Right atrium auricular region (tissue), 2 donors: ENCODE results near the gene CXCL16. TPM values are rescaled to one million over a fixed set of nuclear protein-coding genes. Genes with fewer than 3 reads are reported as not detected.
"Not testable (repeated sequence)": the region's sequence is repeated elsewhere in the genome, so short reads cannot be mapped to it uniquely, and the experiment has no call there.

Experiments
- DNase-seq: peaks from one replicate; pipeline ENCODE4 v3.0.0-alpha.2; 2019; ENCODE audit warnings: low spot score
- H3K27ac ChIP-seq, 2 donors: fragments of 200-600 bp; sonication (generic); 1 replicate in 1 of 2; 2 replicates in 1 of 2; pipeline ENCODE4 v1.5.1; 2016 to 2019
- H3K27me3 ChIP-seq, 2 donors: fragments of 200-600 bp; sonication (generic); one replicate each; pipeline versions ENCODE4 v1.5.1 to v1.6.0; 2017 to 2019
- H3K36me3 ChIP-seq: fragments of 200-600 bp; sonication (generic); one replicate; pipeline ENCODE4 v1.5.1; 2016
- H3K4me1 ChIP-seq, 2 donors: fragments of 200-600 bp; sonication (generic); one replicate each; pipeline versions ENCODE4 v1.5.1 to v1.6.0; 2017 to 2019
- H3K4me3 ChIP-seq, 2 donors: fragments of 200-600 bp; sonication (generic); 1 replicate in 1 of 2; 2 replicates in 1 of 2; pipeline ENCODE4 v1.5.1; 2017 to 2019; ENCODE audit warnings: mild to moderate bottlenecking in 1 of 2, moderate library complexity in 1 of 2
- H3K9me3 ChIP-seq, 2 donors: fragments of 200-600 bp; sonication (generic); one replicate each; pipeline ENCODE4 v1.5.1; 2019
- total RNA-seq, 2 donors: library from RNA; depleted of rRNA; stranded (reverse); fragments of >200 nt; gene quantifications; one replicate each; pipeline ENCODE4 v1.1.0, GENCODE V29; 2016
- TF ChIP-seq, protein P1 (sequence below), 2 donors: fragments of 200-600 bp; sonication (generic); IDR thresholded peaks; one replicate each; pipeline ENCODE4 v1.5.1; 2019; ENCODE audit warnings: antibody characterized with exemption in 2 of 2

CXCL16 gene
- total RNA-seq, 2 donors from 2014 or later: 5.2 to 12.4 TPM

DNA sequence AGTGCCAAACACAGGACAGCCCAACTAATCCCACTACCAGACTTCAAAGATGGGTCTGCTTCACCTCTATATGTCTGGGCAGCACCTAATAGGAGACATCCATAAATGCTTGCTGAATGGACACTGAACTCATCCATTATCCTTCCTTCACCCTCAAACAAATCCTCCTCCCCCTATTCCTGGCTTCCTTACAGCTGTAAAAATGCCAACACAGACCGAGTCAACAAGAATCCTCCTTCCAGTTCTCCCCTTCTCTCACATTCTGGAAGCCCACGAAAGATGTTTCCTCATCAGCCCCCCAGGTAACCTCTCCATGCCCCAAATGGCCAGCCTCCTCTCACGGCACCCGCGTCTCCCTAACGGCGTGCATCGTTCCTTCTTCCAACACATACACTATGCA is 48.0 kb downstream of the CXCL16 start:
- Histone ChIP-seq H3K4me3 (no peak overlapping the region), H3K4me1 (no peaks in the 10 kb centered on the region), H3K27ac (no peak overlapping the region), H3K27me3 (no peaks in the 10 kb centered on the region), H3K36me3 (no peaks in the 10 kb centered on the region), H3K9me3 (no peaks in the 10 kb centered on the region)
- TF ChIP-seq, protein P1, sequence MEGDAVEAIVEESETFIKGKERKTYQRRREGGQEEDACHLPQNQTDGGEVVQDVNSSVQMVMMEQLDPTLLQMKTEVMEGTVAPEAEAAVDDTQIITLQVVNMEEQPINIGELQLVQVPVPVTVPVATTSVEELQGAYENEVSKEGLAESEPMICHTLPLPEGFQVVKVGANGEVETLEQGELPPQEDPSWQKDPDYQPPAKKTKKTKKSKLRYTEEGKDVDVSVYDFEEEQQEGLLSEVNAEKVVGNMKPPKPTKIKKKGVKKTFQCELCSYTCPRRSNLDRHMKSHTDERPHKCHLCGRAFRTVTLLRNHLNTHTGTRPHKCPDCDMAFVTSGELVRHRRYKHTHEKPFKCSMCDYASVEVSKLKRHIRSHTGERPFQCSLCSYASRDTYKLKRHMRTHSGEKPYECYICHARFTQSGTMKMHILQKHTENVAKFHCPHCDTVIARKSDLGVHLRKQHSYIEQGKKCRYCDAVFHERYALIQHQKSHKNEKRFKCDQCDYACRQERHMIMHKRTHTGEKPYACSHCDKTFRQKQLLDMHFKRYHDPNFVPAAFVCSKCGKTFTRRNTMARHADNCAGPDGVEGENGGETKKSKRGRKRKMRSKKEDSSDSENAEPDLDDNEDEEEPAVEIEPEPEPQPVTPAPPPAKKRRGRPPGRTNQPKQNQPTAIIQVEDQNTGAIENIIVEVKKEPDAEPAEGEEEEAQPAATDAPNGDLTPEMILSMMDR (IDR thresholded peaks at IDR 0.05): no peak
- no peak for DNase-seq

DNA sequence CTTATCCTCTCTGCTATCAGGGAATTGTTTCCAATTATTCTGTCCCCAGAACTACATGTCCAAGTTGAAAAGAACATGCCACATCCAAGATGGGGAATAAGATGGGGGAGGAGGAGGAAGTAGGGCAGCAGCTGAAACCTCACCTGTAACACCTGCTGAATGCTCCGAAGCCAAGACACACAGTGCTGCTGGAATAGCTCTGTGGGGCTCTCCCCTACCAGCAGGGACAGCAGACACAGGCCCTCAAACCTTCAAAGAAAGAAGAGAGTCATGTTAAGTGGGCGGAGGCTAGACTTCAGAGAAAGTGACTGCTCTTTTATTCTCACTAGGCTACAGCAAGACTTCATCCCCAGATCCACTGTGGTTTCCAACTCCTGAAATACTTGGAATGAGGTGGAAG is 49.0 kb downstream of the CXCL16 start:
- TF ChIP-seq, protein P1 (IDR thresholded peaks at IDR 0.05): no peak
- Histone ChIP-seq H3K4me1 (no peaks in the 10 kb centered on the region), H3K36me3 (no peaks in the 10 kb centered on the region), H3K27me3 (no peaks in the 10 kb centered on the region), H3K4me3 (no peak overlapping the region), H3K9me3 (no peaks in the 10 kb centered on the region), H3K27ac (no peak overlapping the region)
- DNase-seq: no peak

DNA sequence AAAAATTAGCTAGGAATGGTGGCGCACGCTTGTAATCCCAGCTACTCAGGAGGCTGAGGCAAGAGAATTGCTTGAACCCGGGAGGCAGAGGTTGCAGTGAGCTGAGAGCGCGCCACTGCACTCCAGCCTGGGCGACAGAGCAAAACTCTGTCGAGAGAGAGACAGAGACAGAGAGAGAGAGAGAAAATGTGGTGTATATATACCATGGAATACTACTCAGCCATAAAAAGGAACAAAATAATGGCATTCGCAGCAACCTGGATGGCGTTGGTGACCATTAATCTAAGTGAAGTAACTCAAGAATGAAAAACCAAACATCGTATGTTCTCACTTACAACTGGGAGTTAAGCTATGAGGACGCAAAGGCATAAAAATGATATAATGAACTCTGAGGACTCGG is 49.9 kb downstream of the CXCL16 start:
- not testable (repeated sequence) for H3K27me3 ChIP-seq, H3K4me1 ChIP-seq, H3K36me3 ChIP-seq, H3K27ac ChIP-seq, H3K9me3 ChIP-seq, H3K4me3 ChIP-seq, DNase-seq

DNA sequence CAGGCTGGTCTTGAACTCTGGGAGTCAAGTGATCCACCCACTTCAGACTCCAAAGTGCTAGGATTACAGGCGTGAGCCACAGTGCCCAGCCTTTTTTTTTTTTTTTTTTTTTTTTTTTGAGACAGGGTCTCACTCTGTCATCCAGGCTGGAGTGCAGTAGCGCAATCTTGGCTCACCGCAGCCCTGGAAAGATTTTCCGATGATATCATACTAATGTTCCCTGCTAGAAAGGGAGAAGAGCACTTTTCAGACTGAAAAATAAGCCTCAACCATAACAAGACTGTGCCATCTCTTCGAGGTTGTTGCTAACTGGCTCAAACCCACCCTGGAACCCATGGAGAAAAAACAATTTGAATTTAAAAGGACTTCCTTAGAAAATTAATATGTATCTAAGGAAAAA is 56.0 kb downstream of the CXCL16 start:
- H3K27me3 ChIP-seq, H3K9me3 ChIP-seq, H3K4me1 ChIP-seq, H3K4me3 ChIP-seq: not testable (repeated sequence)
- H3K27ac ChIP-seq: peak overlapping the region; percentile 22 to 76
- peak; percentile 76 for DNase-seq
- peaks cover 23% of the 10 kb centered on the region for H3K36me3 ChIP-seq

Other genes starting within 250 kb of the CXCL16 start
- gene SPNS2, start 241.0 kb downstream of the CXCL16 start, total RNA-seq: 10 to 100 TPM in 1 of 2 donors, 1 to 10 TPM in 1; 7.2 to 16.8 TPM
- 10 to 100 TPM; 19.6 to 25.8 TPM for gene MYBBP1A, start 184.5 kb downstream of the CXCL16 start, total RNA-seq
- gene GGT6, start 179.4 kb downstream of the CXCL16 start, total RNA-seq: not detected
- 10 to 100 TPM; 21.1 to 41.6 TPM for gene SMTNL2, start 155.4 kb downstream of the CXCL16 start, total RNA-seq
- gene ALOX15, start 98.2 kb downstream of the CXCL16 start, total RNA-seq: 10 to 100 TPM; 16.9 to 65.0 TPM
- gene PELP1, start 35.8 kb downstream of the CXCL16 start, total RNA-seq: 10 to 100 TPM; 14.6 to 22.3 TPM
- gene ARRB2, start 29.3 kb downstream of the CXCL16 start, total RNA-seq: 10 to 100 TPM in 1 of 2 donors, 1 to 10 TPM in 1; 9.0 to 22.9 TPM
- 10 to 100 TPM; 25.1 to 31.2 TPM for gene MED11, start 8.5 kb downstream of the CXCL16 start, total RNA-seq
- gene ZMYND15, start 95 bp downstream of the CXCL16 start, total RNA-seq: under 1 TPM in 1 of 2 donors, not detected in 1; 0.31 TPM
- gene TM4SF5, start 32.0 kb upstream of the CXCL16 start, total RNA-seq: not detected
- 1 to 10 TPM in 1 of 2 donors, not detected in 1; 3.9 TPM for gene VMO1, start 46.4 kb upstream of the CXCL16 start, total RNA-seq
- gene GLTPD2, start 49.0 kb upstream of the CXCL16 start, total RNA-seq: not detected
- 100 to 1,000 TPM; 153 to 201 TPM for gene PSMB6, start 56.2 kb upstream of the CXCL16 start, total RNA-seq
- 1 to 10 TPM; 5.5 to 6.7 TPM for gene PLD2, start 67.2 kb upstream of the CXCL16 start, total RNA-seq
- gene MINK1, start 93.4 kb upstream of the CXCL16 start, total RNA-seq: 10 to 100 TPM; 20.9 to 22.2 TPM
- 1 to 10 TPM; 1.7 to 4.2 TPM for gene C17orf107, start 159.6 kb upstream of the CXCL16 start, total RNA-seq
- 100 to 1,000 TPM in 1 of 2 donors, 10 to 100 TPM in 1; 49.3 to 167 TPM for gene CHRNE, start 163.2 kb upstream of the CXCL16 start, total RNA-seq
- not detected for gene GP1BA, start 192.3 kb upstream of the CXCL16 start, total RNA-seq
- gene SLC25A11, start 200.1 kb upstream of the CXCL16 start, total RNA-seq: 100 to 1,000 TPM in 1 of 2 donors, 10 to 100 TPM in 1; 99.5 to 188 TPM
- 10 to 100 TPM; 66.9 to 68.6 TPM for gene RNF167, start 200.3 kb upstream of the CXCL16 start, total RNA-seq
- 100 to 1,000 TPM; 218 to 425 TPM for gene PFN1, start 208.6 kb upstream of the CXCL16 start, total RNA-seq
- gene ENO3, start 211.2 kb upstream of the CXCL16 start, total RNA-seq: 100 to 1,000 TPM; 235 to 563 TPM
- gene SPAG7, start 227.9 kb upstream of the CXCL16 start, total RNA-seq: 100 to 1,000 TPM in 1 of 2 donors, 10 to 100 TPM in 1; 83.9 to 122 TPM
- 10 to 100 TPM; 20.3 to 24.7 TPM for gene CAMTA2, start 247.7 kb upstream of the CXCL16 start, total RNA-seq